GM19240 (cell line): Measurements from ENCODE around the gene RAP1GAP.

Experiments
- DNase-seq: peaks from one replicate; pipeline ENCODE4 v3.0.0; 2011; ENCODE audit warnings: low spot score; ENCODE audit not compliant: insufficient read length

RAP1GAP gene

DNA sequence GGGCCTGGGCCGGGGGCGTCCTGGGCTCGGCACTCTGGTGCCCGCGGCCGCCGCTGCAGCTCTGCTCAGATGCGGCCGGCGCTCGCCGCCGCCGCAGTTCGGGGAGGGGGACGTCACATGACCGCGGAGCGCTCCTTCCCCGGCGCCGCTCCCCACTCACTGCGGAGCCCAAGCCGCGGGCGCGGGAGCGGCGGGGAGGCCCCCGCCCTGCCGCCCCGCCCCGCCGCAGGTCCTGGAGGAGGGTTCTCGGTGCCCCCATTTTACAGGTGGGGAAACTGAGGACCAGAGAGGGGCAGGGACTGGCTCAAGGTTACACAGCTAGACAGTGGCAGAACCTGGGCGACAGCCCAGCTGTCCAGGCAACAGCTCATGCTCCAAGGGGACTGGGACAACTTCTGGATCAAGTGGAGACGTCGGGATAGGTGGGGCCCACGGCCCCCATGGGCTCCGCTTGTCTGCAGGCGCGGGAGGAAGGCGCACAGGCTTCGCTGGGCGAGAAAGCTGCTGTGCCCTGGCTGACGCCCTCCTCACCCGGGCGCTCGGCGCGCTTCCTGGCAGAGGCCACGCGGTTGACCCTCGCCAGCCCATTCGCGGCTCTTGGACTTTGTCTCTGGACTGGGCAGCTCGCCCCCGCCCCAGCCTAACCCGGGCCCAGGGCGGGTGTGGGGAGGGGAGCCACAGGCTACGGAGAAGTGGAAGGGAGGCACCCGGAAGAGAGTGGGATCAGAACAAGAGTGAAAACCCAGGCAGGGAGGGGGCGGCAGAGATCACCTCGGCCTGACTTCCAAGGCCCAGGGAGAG lies at the start of gene RAP1GAP:
RAP1GAP (minus strand) TSS at position 100 of the 801 bp plus-strand sequence. CDS start 49,325 bp downstream, outside the sequence.
- DNase-seq: no peak

DNA sequence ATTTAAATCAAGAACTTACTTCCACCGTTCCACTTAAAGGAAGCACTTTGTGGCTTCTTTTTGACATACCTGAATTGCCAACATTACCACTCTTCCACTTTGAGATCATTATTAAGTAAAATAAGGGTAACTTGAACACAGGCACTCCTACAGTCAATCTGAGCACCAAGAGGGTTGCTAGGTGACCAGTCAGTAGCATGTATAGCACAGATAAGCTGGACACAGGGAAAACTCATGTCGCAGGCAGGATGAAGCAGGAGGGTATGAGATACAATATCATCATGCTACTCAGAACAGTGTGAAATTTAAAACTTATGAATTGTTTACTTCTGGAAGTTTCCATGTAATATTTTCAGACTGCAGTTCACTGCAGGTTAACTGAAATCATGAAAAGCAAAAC lies 47.0 kb upstream of the RAP1GAP start:
- DNase-seq: no peak

DNA sequence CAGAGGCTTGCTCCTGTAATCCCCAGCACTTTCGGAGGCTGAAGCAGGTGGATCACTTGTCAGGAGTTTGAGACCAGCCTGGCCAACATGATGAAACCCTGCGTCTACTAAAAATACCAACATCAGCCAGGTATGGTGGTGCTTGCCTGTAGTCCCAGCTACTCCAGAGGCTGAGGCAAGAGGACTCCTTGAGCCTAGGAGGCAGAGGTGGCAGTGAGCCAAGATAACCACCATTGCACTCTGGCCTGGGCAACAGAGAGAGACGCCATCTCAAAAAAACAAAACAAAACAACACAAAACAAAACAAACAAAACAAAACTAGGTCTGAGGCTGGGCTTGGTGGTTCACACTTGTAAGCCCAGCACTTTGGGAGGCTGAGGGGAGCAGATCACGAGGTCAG lies 38.7 kb upstream of the RAP1GAP start:
- no peak for DNase-seq

DNA sequence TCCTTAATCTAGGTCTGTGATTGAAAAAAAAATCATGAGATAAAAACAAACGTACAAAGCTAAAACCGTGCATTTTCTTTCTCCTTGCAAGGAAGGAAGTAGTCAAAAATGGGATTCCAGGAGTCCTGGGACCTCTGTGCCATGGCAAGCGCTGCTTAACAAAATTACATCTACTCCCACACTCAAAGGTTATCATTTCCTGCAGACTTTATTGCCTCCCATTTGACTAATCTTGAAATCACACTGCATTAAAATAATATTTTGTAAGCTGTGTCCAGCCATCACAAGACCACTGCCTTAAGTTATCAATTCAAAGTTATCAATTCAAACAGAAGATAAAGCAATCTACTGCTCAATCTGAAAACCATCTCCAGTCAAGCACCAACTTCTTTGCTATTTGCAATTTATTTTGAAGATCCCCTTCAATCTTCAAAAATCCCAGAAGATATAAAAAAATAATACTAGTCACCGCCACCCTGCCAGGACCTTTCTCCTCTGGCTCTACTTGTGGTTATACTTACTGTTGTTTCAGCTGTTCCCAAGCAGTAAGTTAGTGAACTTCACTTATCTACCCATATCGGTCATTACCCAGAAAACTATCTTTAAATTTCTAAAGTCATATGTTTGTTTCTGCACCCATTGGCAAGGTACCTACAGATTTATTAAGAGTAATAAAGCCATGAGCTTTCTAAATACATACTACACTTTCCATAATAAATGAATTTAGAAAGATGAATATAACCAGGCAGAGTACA lies 38.1 kb upstream of the RAP1GAP start:
- no peak for DNase-seq

DNA sequence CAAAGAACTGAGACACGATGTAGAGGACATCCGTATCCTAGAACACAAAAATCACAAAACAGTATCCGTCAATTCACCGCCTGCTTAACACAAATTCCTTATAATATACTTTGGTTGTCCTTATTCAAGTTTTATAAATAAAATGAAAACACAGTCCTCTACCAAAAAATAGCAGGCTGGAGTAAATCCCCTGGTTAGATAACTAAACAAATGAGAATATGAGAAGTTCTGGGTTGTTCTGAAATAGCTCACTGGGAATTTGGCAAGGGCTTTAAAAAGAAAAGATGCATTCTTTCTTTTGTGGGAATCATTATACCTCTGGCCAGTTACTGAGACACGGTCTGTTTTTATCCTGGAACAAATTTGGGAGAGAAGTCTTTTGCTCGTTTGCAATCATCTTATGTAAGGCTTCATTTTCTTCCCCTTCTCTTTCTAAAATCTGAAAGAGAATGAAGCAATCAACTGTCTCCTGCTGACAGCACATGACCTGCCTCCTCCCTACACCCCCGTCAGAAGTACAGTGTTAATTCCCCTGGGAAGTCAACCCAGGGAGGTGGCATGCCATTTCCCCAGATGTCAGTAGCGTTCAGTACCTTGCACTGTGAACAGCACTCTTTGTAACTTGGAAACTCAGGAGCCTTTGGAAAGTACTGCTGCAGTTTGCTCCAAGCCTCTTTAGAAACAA lies 37.1 kb upstream of the RAP1GAP start:
- DNase-seq: no peak

DNA sequence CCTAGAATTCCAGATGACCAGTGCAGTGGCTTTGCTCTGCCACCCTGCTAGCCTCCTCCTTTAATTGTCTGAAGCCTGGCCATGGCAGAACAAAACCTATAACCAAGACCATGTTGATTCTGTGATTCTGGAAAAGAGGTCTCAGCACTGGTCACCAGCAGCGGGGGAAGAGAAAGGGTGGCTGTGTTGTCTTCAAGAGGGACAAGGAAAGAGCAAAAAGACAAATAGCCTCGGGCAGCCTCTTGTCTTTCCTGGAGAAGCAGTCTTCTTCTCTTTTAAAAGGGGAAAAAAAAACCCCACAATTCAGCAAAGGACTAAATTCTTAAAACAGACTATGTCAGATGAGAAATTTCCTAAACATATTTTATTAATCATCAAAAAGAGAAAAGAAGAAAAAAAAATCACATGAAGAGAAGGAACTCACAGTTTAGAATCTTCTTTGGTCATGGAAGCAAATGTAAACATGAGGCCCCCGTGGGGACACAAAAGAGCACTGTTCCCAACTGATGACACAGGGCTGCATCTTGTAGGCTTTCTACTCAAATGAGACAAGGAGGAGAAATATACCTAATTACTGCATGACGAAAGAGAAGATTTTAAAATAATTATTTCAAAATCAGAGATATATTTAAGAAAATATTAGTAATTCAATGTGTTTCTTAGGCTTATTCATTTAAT lies 36.3 kb upstream of the RAP1GAP start:
- no peak for DNase-seq

DNA sequence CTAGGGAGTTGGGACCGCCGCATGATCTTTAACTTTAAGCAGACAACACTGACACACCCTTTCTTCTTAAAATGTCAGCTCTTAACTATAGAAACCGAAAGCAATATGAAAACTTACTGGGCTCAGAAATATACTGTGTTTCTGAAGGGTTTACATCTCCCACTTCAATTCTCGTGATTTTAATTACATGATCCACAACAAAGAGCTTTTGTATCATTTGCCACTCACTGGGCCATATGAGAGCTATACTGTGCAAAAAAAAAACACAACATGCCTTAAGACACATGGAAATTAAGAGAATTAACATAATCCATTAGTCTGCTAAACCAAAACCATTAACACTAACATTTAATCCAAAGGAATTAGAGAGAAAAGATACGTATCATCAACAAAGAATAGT lies 35.0 kb upstream of the RAP1GAP start:
- DNase-seq: no peak

DNA sequence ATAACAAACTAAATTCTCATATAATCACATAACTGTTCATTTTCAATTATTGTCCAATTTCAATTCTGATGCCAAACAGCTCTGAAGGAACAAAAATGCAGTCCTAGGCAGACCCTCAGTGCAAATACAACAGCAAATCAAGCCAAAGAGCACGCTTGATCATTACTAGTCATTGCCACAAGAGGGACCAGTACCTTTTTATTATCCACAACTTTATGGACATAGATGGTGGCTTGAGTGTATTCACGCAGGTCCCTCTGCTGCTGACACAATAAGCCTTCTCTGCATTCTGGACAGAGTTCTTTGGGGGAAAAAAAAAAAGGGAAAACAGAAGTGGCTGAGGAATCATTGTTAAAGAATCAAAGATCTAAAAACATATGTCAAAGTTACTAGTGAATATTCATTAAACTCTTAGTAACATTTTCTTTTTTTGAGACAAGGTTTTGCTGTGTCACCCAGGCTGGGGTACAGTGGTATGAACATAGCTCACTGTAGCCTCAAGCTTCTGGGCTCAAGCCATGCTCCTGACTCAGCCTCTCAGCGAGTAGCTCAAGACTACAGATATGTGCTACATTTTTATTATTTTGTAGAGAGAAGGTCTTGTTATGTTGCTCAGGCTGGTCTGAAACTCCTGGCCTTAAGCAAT lies 34.3 kb upstream of the RAP1GAP start:
- no peak for DNase-seq

DNA sequence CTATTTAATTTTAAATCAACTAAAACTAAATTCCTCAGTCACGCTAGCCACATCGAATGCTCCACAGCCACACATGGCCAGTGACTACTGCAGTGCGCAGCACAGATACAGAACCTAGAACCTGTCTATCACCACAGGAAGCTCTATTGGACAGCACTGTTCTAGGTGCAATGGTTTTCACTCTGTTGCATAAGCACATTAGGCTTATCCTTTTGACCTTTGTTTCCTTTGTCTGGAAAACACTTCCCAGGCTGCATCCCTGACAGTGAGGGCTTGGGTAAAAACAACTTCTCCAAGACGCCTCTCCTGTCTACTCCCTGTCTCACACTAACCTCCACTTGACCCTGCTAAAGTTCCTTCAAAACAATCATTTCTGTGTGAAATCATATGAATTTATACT lies 33.6 kb upstream of the RAP1GAP start:
- no peak for DNase-seq

DNA sequence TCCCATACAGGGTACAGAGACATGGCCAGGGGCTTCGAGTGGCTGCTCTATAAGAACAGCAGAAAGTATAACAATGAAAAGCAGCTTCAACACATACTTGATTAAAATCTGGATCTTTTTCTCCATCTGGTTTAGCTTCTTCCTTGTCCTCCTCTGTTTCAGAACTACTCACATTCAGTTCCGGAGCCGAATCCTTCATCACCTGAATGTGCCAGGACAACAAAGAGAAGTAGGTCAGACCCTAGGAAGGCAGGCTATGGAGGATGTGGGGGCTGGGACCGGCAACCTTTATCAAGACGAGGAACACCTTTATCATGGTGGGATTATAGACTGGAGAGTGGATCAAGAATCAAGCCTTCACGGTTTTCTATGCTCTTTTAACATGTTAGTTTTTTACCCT lies 32.2 kb upstream of the RAP1GAP start:
- no peak for DNase-seq

DNA sequence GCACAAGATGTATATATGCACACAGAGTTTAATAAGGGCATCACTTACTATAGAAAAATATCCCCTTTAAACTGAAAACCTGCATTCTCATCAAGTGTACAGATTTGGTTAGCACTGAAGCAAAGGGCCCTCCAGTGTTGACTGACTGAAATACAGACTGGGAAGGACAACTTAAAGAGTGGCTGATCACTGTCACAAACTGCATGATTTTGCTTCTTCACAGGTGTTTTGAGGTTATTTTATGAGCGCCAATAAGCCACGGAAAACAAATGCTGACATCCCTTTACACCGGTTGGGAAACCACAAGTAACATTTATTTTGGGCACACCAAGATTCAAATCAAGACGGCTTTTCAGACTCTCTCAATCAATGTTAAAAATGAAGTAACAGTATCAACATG lies 30.9 kb upstream of the RAP1GAP start:
- DNase-seq: no peak

DNA sequence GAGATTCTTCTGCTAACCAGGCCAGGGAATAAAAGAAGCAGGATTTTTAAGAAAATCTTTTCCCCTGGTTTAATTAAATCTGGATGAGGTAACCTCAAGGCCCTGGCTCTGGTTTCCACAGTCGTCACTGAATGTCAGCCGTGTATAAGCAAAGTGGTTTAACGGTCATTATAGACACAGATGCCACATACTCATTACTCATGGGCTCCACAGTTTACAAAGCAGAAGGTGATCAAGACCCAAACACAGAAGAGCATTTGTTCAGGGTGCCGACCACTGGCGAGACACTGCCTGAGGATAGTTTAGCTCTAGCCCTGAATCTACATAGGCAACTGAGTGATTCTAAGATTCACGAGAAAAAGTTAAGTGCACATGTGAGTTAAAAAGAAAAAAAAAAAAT lies 27.8 kb upstream of the RAP1GAP start:
- DNase-seq: no peak

DNA sequence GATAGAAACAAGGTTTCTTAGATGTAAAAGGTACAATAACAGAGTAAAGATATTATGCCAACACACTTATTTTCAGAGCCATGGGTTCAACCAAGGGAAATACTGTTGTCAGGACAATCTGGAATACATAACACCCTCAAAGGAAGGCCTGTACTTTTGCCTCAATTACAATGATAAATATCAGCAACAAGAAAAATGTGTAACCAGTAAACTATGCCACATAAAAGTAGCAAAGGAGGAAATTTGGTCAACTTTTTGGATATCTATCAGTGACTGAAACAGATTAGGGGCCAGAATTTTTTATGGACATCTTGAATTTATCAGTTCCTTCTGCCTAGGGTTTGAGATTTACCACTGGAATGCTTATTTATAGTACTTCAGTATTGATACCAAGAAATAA lies 24.6 kb upstream of the RAP1GAP start:
- DNase-seq: no peak

DNA sequence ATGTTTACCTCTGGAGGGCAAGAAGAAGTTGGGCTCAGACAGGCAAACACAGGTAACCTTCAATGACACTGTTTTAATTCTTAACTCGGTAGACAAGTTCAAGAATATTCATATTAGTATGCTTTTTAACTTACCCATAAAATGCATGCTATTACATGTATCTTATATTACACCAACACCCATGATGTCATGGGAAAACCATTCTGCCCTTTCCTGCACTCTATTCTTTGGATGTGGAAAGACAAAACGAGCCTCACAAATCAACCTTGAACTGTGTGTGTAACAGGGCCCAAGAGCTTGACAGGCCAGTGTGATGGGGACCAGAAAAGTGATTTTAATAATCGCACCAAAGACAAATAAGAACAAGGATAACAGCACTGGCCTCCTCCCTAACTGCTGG lies 22.6 kb upstream of the RAP1GAP start:
- DNase-seq: no peak

DNA sequence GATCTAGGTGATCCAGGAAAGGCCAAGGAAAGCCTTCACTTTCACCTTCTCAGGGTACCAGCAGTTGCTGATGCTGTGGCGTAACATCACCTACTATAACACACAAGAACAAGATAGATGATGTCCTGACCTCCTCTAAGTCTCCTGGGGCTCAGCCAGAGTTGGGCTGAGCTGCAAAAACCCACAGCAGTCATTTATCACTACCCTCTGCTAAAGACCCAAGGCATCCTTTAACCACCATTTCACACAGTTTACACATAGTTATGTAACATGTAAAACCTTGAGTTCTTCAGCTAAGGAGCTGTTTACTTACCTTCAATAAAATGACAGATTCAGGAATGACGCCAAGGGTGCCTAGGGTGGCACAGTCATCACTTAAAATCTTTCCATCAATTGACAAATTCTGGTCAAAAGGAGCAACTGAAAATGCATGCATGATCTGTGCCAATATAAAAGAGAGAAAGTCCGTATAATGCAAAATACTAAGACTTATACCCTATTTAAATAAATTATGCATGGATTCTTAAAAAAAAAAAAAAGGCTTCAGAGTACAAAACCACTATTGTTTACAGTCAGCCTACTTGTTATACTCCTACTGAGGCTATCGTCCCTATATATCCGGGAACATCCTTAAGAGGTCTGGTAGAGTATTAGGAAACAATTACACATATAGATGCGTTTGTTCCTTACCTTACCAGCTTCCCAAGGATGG lies 20.7 kb upstream of the RAP1GAP start:
- no peak for DNase-seq

DNA sequence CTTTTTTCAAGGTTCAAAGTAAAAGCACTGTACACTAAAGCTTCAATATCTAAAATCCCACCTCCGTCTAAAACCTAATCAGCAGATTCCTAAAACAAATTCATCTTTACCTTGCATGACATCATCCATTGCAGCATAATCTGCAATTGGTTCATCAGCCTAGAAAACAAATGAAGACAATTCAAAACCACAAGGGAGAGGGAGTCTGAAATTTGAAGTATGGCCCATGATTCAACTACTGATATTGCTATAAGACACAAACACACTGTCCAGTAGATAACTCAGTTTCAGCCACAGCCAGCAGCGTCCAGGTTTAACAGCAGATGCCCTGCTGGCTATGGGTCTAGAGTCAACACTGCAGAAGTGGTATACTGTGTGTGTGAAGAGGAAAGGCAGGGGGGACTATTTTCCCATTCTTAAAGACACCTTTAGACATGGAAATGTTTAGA lies 17.9 kb upstream of the RAP1GAP start:
- DNase-seq: no peak

DNA sequence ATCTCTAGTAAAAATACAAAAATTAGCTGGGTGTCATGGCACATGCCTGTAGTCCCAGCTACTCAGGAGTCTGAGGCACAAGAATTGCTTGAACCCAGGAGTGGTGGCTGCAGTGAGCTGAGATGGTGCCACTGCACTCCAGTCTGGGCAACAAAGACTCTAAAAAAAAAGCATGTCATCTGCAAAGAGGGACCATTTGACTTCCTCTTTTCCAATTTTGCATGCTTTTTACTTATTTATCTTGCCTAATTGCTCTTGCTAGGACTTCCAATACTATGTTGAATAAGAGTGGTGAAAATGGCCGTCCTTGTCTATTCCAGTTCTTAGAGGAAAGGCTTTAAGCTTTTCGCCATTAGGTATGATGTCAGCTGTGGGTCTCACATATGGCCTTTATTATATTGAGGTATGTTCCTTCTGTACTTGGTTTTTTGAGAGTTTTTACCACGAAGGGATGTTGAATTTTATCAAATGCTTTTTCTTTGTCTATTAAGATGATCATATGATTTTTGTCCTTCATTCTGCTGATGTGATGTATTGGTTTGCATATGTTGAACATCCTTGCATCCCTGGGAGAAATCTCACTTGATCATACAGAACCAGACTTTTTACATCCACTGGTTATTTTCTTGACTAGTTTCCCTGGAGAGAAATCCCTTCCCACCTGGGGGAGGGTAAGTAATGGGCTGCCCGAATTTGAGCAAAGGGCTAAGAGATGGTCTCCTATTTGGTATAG lies 17.0 kb upstream of the RAP1GAP start:
- no peak for DNase-seq

DNA sequence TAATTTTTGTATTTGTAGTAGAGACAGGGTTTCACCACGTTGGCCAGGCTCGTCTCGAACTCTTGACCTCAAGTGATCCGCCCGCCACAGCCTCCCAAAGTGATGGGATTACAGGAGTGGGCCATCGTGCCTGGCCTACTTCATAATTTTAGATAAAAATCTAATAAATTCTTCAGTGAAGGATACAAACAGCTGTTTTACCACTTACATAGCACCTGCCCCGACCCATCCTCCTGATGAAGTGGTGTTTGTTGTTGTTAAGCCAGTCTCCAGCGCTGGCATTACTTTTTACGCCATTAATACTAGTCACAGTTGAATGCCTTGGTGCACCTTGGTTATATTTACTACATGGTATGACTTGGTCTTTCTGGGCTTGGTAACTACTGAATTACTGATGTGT lies 12.3 kb upstream of the RAP1GAP start:
- no peak for DNase-seq

DNA sequence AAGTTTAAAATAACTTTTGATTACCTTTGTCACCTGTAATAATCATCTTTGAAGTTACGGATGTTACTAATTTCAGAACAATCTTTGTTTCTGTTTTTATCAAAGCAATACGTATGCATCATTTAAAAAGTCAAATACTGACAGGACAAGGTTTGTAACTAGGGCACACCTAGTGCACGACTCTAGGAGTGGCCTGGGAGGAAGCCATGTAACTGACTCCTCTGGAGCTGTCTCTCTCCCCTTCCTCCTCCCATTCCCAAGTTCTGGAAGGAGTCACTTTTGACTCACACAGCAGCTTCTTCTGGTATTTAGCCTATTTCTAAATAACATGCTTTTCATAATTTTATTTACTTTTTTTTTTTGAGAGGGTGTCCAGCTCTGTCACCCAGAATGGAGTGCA lies 11.8 kb upstream of the RAP1GAP start:
- DNase-seq: no peak

DNA sequence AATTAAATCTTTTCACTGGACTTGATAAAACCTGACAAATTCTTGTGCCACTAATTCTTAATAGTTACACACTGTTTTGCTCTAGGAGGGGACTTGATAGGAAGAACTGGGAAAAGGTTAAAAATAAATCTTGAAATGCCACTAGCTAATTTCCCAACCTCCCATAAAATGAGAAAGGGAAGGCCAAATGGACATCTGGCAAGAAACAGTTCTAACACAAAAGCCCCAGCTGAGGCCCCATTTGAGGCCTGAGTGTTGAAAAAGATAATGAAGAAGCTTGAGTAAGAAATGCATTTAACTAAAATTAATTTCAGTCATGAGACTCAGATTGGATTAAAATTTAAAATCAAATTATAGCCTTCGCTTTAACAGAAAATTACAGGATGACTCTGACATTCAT lies 11.2 kb upstream of the RAP1GAP start:
- DNase-seq: no peak
